EH (cell line): ENCODE data around the gene HSPA9.

Experiments
- DNase-seq: peaks from one replicate; pipeline ENCODE4 v3.0.0-alpha.2; 2015; ENCODE audit warnings: low read depth

HSPA9 gene

GRCh38 chr5:138560971-138561370 lies 14.2 kb downstream of the HSPA9 start:
- DNase-seq: no peak

- DNase-seq: no peak
Observed at GRCh38 chr5:138559937-138560336, 15.3 kb downstream of the HSPA9 start.

- DNase-seq: no peak
Observed at GRCh38 chr5:138557677-138558076, 17.5 kb downstream of the HSPA9 start.

- DNase-seq: no peak
Observed at GRCh38 chr5:138554143-138554542, 21.1 kb downstream of the HSPA9 start.

- no peak for DNase-seq
Observed at GRCh38 chr5:138553437-138554095, 21.6 kb downstream of the HSPA9 start.

- no peak for DNase-seq
Observed at GRCh38 chr5:138552657-138553056, 22.5 kb downstream of the HSPA9 start.

- DNase-seq: no peak
Observed at GRCh38 chr5:138549414-138549813, 25.8 kb downstream of the HSPA9 start.

GRCh38 chr5:138545919-138546562 lies 29.2 kb downstream of the HSPA9 start:
- DNase-seq: peak; percentile 31

- peak; percentile 49 for DNase-seq
Observed at GRCh38 chr5:138544181-138545134, 30.7 kb downstream of the HSPA9 start.

- DNase-seq: no peak
Observed at GRCh38 chr5:138543730-138544104, 31.5 kb downstream of the HSPA9 start.

GRCh38 chr5:138542956-138543729 lies 32.1 kb downstream of the HSPA9 start, which contains the start of gene ETF1:
ETF1 (minus strand) TSS chr5:138543236; CDS start chr5:138542918, 318 bp downstream.
- DNase-seq: peak; percentile 100

GRCh38 chr5:138542180-138542955 lies 32.8 kb downstream of the HSPA9 start:
- peak; percentile 25 for DNase-seq

- peak; percentile 72 for DNase-seq
Observed at GRCh38 chr5:138541511-138542179, 33.6 kb downstream of the HSPA9 start.

- DNase-seq: no peak
Observed at GRCh38 chr5:138539791-138540190, 35.4 kb downstream of the HSPA9 start.

- no peak for DNase-seq
Observed at GRCh38 chr5:138538943-138539627, 36.1 kb downstream of the HSPA9 start.

- no peak for DNase-seq
Observed at GRCh38 chr5:138536665-138537315, 38.4 kb downstream of the HSPA9 start.

- DNase-seq: no peak
Observed at GRCh38 chr5:138536215-138536614, 39.0 kb downstream of the HSPA9 start.

- no peak for DNase-seq
Observed at GRCh38 chr5:138533973-138534941, 40.9 kb downstream of the HSPA9 start.
